Measurements from ENCODE around the gene FAM161A.
"Not testable (repeated sequence)": the region's sequence is repeated elsewhere in the genome, so short reads cannot be mapped to it uniquely, and the experiment has no call there.

DNA sequence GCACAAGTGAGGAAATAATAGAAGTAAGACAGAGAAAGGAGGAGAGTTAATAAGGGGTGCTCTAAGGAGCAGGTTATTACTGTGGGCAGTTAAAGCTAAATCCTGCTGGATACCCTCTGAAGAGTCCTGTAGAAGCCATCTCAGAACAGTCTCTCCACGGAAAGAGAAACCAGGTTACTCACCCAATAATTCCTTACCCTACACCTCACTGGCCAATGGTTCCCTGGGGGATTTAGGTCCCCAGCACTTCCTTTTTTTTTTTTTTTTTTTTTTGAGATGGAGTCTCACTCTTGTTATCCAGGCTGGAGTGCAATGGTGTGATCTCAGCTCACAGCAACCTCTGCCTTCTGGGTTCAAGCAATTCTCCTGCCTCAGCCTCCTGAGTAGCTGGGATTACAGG, 43.7 kb downstream of the FAM161A start:
- TF ChIP-seq, protein P1, sequence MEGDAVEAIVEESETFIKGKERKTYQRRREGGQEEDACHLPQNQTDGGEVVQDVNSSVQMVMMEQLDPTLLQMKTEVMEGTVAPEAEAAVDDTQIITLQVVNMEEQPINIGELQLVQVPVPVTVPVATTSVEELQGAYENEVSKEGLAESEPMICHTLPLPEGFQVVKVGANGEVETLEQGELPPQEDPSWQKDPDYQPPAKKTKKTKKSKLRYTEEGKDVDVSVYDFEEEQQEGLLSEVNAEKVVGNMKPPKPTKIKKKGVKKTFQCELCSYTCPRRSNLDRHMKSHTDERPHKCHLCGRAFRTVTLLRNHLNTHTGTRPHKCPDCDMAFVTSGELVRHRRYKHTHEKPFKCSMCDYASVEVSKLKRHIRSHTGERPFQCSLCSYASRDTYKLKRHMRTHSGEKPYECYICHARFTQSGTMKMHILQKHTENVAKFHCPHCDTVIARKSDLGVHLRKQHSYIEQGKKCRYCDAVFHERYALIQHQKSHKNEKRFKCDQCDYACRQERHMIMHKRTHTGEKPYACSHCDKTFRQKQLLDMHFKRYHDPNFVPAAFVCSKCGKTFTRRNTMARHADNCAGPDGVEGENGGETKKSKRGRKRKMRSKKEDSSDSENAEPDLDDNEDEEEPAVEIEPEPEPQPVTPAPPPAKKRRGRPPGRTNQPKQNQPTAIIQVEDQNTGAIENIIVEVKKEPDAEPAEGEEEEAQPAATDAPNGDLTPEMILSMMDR (conservative IDR thresholded peaks at IDR 0.05 in 1 of 2, IDR thresholded peaks at IDR 0.05 in 1 of 2; ENCODE audit: extremely low read depth in 1 of 2, insufficient read depth in 1 of 2, low read depth in 1 of 2, low read length in 2 of 2): not testable (repeated sequence)
- TF ChIP-seq EZH2 (IDR thresholded peaks at IDR 0.05; ENCODE audit: borderline replicate concordance, low read length): not testable (repeated sequence)
